Fibroblast of lung (primary cell): ENCODE measurements around the gene TLCD3B. TPM values are rescaled to one million over a fixed set of nuclear protein-coding genes. Genes with fewer than 3 reads are reported as not detected.

Experiments used
- DNase-seq, 2 donors: peaks; one replicate each; pipeline versions ENCODE4 v3.0.0 to v3.0.0-alpha.2; 2010; ENCODE audit warnings: low read depth in 2 of 2
- H2AFZ ChIP-seq: 2 replicates; pipeline ENCODE4 v1.5.1; 2012; ENCODE audit warnings: low read length, control low read depth, inconsistent platforms
- H3K27ac ChIP-seq: 2 replicates; pipeline ENCODE4 v1.5.1; 2011; ENCODE audit warnings: low read length, control low read depth; ENCODE audit not compliant: insufficient read depth
- H3K27me3 ChIP-seq: 2 replicates; pipeline ENCODE4 v1.5.1; 2011; ENCODE audit warnings: mild to moderate bottlenecking, low read length; ENCODE audit not compliant: control insufficient read depth, insufficient read depth
- H3K36me3 ChIP-seq: 2 replicates; pipeline ENCODE4 v1.5.1; 2011; ENCODE audit warnings: low read length; ENCODE audit not compliant: control insufficient read depth, insufficient read depth
- H3K4me1 ChIP-seq: 2 replicates; pipeline ENCODE4 v1.5.1; 2011; ENCODE audit warnings: low read length; ENCODE audit not compliant: control insufficient read depth, insufficient read depth; ENCODE audit errors: extremely low read depth
- H3K4me2 ChIP-seq: 2 replicates; pipeline ENCODE4 v1.5.1; 2011; ENCODE audit warnings: low read length, control low read depth; ENCODE audit not compliant: insufficient read depth; ENCODE audit errors: extremely low read depth
- H3K4me3 ChIP-seq, 4 experiments: fragments of 200-600 bp in 1 of 4; sonication (generic) in 1 of 4; replicated peaks in 1 of 4; 2 replicates each; pipeline ENCODE4 v1.5.1; 2011 to 2016; ENCODE audit warnings: low read length in 4 of 4, low read depth in 3 of 4, mild to moderate bottlenecking in 3 of 4, control low read depth in 2 of 4, inconsistent platforms in 1 of 4, mixed read lengths in 1 of 4; ENCODE audit not compliant: insufficient read depth in 1 of 4; ENCODE audit errors: control extremely low read depth in 1 of 4
- H3K79me2 ChIP-seq: 2 replicates; pipeline ENCODE4 v1.5.1; 2012; ENCODE audit warnings: mild to moderate bottlenecking, low read length, inconsistent platforms; ENCODE audit not compliant: control insufficient read depth, insufficient read depth
- H3K9ac ChIP-seq: 2 replicates; pipeline ENCODE4 v1.5.1; 2011; ENCODE audit warnings: mild to moderate bottlenecking, low read length, control low read depth; ENCODE audit not compliant: insufficient read depth
- H3K9me3 ChIP-seq: 2 replicates; pipeline ENCODE4 v1.5.1; 2012; ENCODE audit warnings: low read depth, low read length; ENCODE audit not compliant: control insufficient read depth, insufficient read depth
- H4K20me1 ChIP-seq: 2 replicates; pipeline ENCODE4 v1.5.1; 2011; ENCODE audit warnings: low read length; ENCODE audit not compliant: control insufficient read depth, insufficient read depth; ENCODE audit errors: extremely low read depth
- CTCF ChIP-seq, 2 donors: IDR thresholded peaks in 1 of 2; conservative IDR thresholded peaks in 1 of 2; 1 replicate in 1 of 2; 2 replicates in 1 of 2; pipeline ENCODE4 v1.5.1; 2011 to 2012; ENCODE audit warnings: low read length in 2 of 2, control low read depth in 1 of 2, inconsistent platforms in 1 of 2, low read depth in 1 of 2, mild to moderate bottlenecking in 1 of 2
- EZH2 ChIP-seq: IDR thresholded peaks from 2 replicates; pipeline ENCODE4 v1.5.1; 2012; ENCODE audit warnings: low read length, control low read depth, mild to moderate bottlenecking; ENCODE audit errors: missing control alignments
- polyA plus RNA-seq, 2 donors: library from polyadenylated mRNA; depleted of rRNA in 1 of 2; stranded (reverse) in 1 of 2; unstranded in 1 of 2; fragments of >200 nt; gene quantifications; 2 replicates each; pipeline ENCODE4 v1.2.1, GENCODE V29; 2011 to 2012; ENCODE audit warnings: missing spikeins in 1 of 2
- total RNA-seq: library from RNA; depleted of rRNA; stranded (reverse); fragments of >200 nt; gene quantifications from 2 replicates; pipeline ENCODE4 v1.2.1, GENCODE V29; 2014

TLCD3B gene
- total and polyA plus RNA-seq, 2 donors (not counting 1 experiment from before 2014, with no cell fraction given) = not detected

- H3K27me3 ChIP-seq = no peaks in the 10 kb centered on the region
- peaks cover 6% of the 10 kb centered on the region for H3K79me2 ChIP-seq
- no peaks in the 10 kb centered on the region for H4K20me1 ChIP-seq
- H3K4me3 ChIP-seq = no peak overlapping the region
- no peak overlapping the region for H2AFZ ChIP-seq
- H3K36me3 ChIP-seq = peaks cover 16% of the 10 kb centered on the region
- no peak overlapping the region for H3K9ac ChIP-seq
- H3K4me1 ChIP-seq = peaks cover 14% of the 10 kb centered on the region
- H3K27ac ChIP-seq = no peak overlapping the region
- H3K4me2 ChIP-seq = no peak overlapping the region
- DNase-seq = peak; percentile 11 to 63
- no peaks in the 10 kb centered on the region for H3K9me3 ChIP-seq
- TF ChIP-seq CTCF (conservative IDR thresholded peaks at IDR 0.05 in 1 of 2, IDR thresholded peaks at IDR 0.05 in 1 of 2; ENCODE audit: low read depth in 1 of 2, low read length in 2 of 2) (no peak), EZH2 (no peak)
Observed at GRCh38 chr16:29992344-29992967, 38.6 kb downstream of the TLCD3B start.

GRCh38 chr16:29991571-29991904 is 39.5 kb downstream of the TLCD3B start:
- H3K36me3 ChIP-seq = peaks cover 24% of the 10 kb centered on the region

GRCh38 chr16:29990883-29991570 is 40.0 kb downstream of the TLCD3B start:
- Histone ChIP-seq H3K4me1 (peaks cover 10% of the 10 kb centered on the region), H3K9ac (no peak overlapping the region), H3K4me3 (no peak overlapping the region), H3K9me3 (no peaks in the 10 kb centered on the region), H3K27me3 (no peaks in the 10 kb centered on the region), H4K20me1 (no peaks in the 10 kb centered on the region), H3K36me3 (peaks cover 29% of the 10 kb centered on the region), H3K4me2 (no peak overlapping the region), H3K79me2 (no peaks in the 10 kb centered on the region), H3K27ac (no peak overlapping the region), H2AFZ (no peak overlapping the region)
- TF ChIP-seq EZH2 = no peak
- no peak for TF ChIP-seq CTCF (conservative IDR thresholded peaks at IDR 0.05 in 1 of 2, IDR thresholded peaks at IDR 0.05 in 1 of 2; ENCODE audit: low read depth in 1 of 2, low read length in 2 of 2)
- DNase-seq = no peak

More at GRCh38 chr16:29991571-29991904, 39.5 kb downstream of the TLCD3B start:
- H2AFZ ChIP-seq = no peak overlapping the region
- H3K9ac ChIP-seq = no peak overlapping the region
- no peaks in the 10 kb centered on the region for H3K9me3 ChIP-seq
- no peak for DNase-seq
- peaks cover 10% of the 10 kb centered on the region for H3K4me1 ChIP-seq
- no peak overlapping the region for H3K27ac ChIP-seq
- peaks cover 2% of the 10 kb centered on the region for H3K79me2 ChIP-seq
- H4K20me1 ChIP-seq = no peaks in the 10 kb centered on the region
- H3K27me3 ChIP-seq = no peaks in the 10 kb centered on the region
- H3K4me3 ChIP-seq = no peak overlapping the region
- no peak for TF ChIP-seq CTCF (conservative IDR thresholded peaks at IDR 0.05 in 1 of 2, IDR thresholded peaks at IDR 0.05 in 1 of 2; ENCODE audit: low read depth in 1 of 2, low read length in 2 of 2)
- no peak for TF ChIP-seq EZH2
- H3K4me2 ChIP-seq = no peak overlapping the region
